Activated CD4-positive, alpha-beta T cell treated with anti-CD3 and anti-CD28 coated beads, Interleukin-2, amount 50 U/mL, for 1 hour (primary cell): ENCODE measurements around the gene PRKCB.
"Not testable (repeated sequence)": the region's sequence is repeated elsewhere in the genome, so short reads cannot be mapped to it uniquely, and the experiment has no call there.

Experiments
- DNase-seq: peaks from one replicate; pipeline ENCODE4 v3.0.0-alpha.2; 2020

PRKCB gene

GRCh38 chr16:24013054-24013636 lies 177.4 kb downstream of the PRKCB start:
- no peak for DNase-seq

GRCh38 chr16:24013864-24014645 lies 178.3 kb downstream of the PRKCB start:
- peak; percentile 35 for DNase-seq

GRCh38 chr16:24014955-24015354 lies 179.2 kb downstream of the PRKCB start:
- DNase-seq, result not testable (repeated sequence)

GRCh38 chr16:24015923-24016322 lies 180.1 kb downstream of the PRKCB start:
- DNase-seq, result no peak

- DNase-seq, result no peak
These were observed 182.7 kb downstream of the PRKCB start for GRCh38 chr16:24018485-24018884.

- no peak for DNase-seq
These were observed 187.0 kb downstream of the PRKCB start for GRCh38 chr16:24022797-24023196.

- no peak for DNase-seq
These were observed 187.8 kb downstream of the PRKCB start for GRCh38 chr16:24023621-24024020.

GRCh38 chr16:24024971-24025370 lies 189.2 kb downstream of the PRKCB start:
- DNase-seq, result no peak

DNA sequence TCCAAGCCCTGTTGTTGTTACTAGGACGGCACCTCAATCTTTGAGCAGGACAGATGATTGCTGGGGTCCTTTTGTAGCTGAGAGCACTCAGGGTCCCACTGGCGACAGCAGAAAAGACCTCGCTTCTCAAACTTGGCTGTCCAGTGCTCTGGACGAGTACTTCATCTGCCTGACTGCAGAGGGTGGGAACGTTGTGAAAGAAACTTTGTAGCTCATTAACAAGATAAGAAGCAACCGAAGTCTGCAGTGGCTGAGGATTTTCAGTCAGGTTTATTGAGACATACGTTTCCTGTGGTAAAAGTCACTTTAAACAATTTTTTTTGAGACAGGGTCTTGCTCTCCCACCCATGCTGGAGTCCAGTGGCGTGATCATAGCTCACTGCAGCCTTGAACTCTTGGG lies 191.7 kb downstream of the PRKCB start:
- no peak for DNase-seq

DNA sequence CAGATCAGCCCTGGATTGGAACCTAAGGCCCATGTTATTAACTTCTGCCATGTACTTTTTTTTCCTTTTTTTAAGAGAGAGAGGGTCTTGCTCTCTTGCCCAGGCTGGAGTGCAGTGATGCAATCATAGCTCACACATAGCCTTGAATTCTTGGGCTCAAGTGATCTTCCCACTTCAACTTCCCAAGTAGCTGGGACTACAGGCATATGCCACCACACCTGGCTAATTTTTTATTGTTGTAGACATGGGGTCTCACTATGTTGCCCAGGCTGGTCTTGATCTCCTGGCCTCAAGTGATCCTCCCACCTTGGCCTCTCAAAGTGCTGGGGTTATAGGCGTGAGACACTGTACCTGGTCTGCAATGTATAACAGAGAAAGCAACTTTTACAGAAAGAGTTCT lies 194.1 kb downstream of the PRKCB start:
- DNase-seq, result not testable (repeated sequence)

- no peak for DNase-seq
These were observed 199.5 kb downstream of the PRKCB start for GRCh38 chr16:24035127-24035842.

DNA sequence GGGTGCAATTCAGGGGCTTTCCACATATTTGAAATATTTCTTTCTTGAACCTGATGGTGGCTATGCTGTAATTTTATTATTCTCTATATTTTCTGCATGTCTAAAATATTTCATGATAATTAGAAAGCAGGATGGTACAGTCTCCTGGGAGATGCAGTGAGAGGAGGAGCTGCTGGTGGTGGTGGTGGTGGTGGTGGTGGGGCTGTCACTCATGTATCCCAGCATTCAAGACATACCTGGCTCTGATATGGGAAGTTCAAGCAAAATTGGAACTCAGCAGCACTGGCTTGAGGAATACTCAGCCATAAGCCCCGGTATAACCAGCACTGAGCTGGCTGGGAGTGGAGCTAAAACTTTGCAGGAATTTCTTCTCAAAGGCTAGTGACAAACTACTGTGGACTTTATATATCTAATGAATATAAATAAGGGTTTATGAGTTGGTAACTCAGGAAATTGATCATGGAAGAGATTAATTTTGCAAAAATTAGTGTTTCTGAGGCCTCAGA lies 200.3 kb downstream of the PRKCB start:
- DNase-seq, result no peak

DNA sequence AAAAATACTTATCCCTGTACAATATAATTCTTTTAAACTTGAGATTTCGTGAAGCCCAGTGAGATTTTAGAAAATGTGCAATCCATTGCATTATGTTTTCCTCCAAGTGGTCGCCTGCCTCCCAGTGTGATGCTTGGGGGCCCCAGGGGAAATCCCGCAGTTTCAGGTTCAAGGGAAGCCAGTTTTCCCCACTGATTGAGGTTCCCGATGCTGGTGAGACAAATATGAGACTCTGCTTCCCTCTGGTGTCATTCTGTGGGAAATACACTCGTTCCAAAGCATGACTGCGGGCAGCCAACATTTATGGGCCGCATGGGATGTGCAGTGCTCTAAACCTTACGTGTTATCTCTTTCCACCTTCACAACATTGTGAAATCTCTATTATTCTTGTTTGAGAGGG lies 200.8 kb downstream of the PRKCB start:
- DNase-seq, result peak; percentile 22

DNA sequence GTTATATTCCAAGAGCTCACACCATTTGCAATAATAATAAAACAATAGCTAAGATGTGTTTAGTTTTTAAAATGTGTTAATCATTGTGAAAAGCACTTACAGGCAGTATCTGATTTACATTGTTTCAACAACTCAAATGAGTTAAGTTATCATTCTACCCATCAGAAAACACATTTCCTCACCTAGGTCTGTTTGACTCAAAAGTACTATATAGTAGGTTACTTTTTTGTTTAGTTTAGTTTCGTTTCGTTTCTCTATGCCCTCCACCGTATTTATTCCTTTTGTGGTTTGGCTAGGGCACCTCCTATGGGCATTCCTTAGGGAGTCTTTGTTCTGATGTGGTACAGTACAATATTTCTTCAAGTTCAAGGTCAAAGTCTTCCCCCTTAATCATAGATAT lies 201.6 kb downstream of the PRKCB start:
- DNase-seq, result no peak

GRCh38 chr16:24041834-24042631 lies 206.2 kb downstream of the PRKCB start:
- DNase-seq, result peak; percentile 72

- no peak for DNase-seq
These were observed 208.7 kb downstream of the PRKCB start for GRCh38 chr16:24044467-24044866.

DNA sequence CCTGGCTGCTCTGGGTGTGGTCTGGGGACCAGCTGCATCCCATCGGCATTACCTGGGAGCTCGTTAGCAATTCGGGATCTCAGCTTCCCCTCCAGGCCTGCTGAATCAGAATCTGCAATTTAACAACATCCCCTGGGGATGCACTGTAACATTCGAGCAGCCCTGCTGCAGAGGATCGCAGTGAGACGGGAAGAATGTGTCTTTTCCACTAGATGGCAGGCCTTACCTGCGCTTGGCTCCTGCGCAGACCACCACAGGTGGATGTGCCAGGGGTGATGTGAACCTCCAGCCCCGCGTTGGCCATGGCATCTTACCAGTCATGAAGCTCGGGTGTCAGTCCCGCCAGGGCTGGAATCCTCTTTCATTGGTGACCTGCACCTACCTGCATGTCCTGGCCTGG lies 209.9 kb downstream of the PRKCB start:
- DNase-seq, result no peak

- DNase-seq, result no peak
These were observed 210.7 kb downstream of the PRKCB start for GRCh38 chr16:24046442-24046841.

DNA sequence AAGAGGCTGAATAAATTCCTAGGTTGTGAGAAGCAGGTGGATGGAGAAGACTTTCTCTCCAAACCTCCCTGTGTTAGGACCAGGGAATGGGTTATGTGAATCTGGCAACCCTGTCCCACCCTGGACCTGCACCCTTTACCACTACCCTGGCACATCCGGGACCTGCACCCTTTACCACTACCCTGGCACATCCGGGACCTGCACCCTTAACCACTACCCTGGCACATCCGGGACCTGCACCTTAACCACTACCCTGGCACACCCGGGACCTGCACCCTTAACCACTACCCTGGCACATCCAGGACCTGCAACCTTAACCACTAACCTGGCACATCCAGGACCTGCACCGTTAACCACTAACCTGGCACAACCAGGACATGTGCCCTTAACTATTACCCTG lies 213.3 kb downstream of the PRKCB start:
- DNase-seq, result no peak

GRCh38 chr16:24051125-24051524 lies 215.3 kb downstream of the PRKCB start:
- no peak for DNase-seq

GRCh38 chr16:24052329-24053098 lies 216.7 kb downstream of the PRKCB start:
- no peak for DNase-seq
